HAP-1 (cell line): ENCODE measurements around the gene TKTL1.
"Not testable (repeated sequence)": the region's sequence is repeated elsewhere in the genome, so short reads cannot be mapped to it uniquely, and the experiment has no call there.

Experiments used
- DNase-seq, 2 experiments: peaks; one replicate each; pipeline ENCODE4 v3.0.0-alpha.2; 2016 to 2020; ENCODE audit warnings: low spot score in 2 of 2
- H3K27me3 ChIP-seq: fragments of 250-450 bp; sonication (Bioruptor Pico); 2 replicates; pipeline ENCODE4 v1.5.1; 2020; ENCODE audit warnings: low read depth, mild to moderate bottlenecking, moderate library complexity
- H3K36me3 ChIP-seq: fragments of 250-450 bp; sonication (Bioruptor Pico); replicated peaks from 2 replicates; pipeline ENCODE4 v1.5.1; 2020; ENCODE audit warnings: mild to moderate bottlenecking
- H3K4me1 ChIP-seq: fragments of 250-450 bp; sonication (Bioruptor Pico); 2 replicates; pipeline ENCODE4 v1.5.1; 2020; ENCODE audit warnings: mild to moderate bottlenecking
- H3K4me3 ChIP-seq: fragments of 250-450 bp; sonication (Bioruptor Pico); 2 replicates; pipeline ENCODE4 v1.5.1; 2020; ENCODE audit warnings: mild to moderate bottlenecking, moderate library complexity
- H3K9me3 ChIP-seq: fragments of 250-450 bp; sonication (Bioruptor Pico); 2 replicates; pipeline ENCODE4 v1.5.1; 2020; ENCODE audit warnings: mild to moderate bottlenecking, moderate library complexity
- in situ Hi-C: fragments of 300-500 bp; cut with MboI; formaldehyde crosslinking; loops from 3 replicates; pipeline ENCODE4 v1.14.3; 2020; ENCODE audit warnings: low sequenced_read_pairs, inconsistent platforms, mixed read lengths

Gene TKTL1, protein sequence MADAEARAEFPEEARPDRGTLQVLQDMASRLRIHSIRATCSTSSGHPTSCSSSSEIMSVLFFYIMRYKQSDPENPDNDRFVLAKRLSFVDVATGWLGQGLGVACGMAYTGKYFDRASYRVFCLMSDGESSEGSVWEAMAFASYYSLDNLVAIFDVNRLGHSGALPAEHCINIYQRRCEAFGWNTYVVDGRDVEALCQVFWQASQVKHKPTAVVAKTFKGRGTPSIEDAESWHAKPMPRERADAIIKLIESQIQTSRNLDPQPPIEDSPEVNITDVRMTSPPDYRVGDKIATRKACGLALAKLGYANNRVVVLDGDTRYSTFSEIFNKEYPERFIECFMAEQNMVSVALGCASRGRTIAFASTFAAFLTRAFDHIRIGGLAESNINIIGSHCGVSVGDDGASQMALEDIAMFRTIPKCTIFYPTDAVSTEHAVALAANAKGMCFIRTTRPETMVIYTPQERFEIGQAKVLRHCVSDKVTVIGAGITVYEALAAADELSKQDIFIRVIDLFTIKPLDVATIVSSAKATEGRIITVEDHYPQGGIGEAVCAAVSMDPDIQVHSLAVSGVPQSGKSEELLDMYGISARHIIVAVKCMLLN

DNA sequence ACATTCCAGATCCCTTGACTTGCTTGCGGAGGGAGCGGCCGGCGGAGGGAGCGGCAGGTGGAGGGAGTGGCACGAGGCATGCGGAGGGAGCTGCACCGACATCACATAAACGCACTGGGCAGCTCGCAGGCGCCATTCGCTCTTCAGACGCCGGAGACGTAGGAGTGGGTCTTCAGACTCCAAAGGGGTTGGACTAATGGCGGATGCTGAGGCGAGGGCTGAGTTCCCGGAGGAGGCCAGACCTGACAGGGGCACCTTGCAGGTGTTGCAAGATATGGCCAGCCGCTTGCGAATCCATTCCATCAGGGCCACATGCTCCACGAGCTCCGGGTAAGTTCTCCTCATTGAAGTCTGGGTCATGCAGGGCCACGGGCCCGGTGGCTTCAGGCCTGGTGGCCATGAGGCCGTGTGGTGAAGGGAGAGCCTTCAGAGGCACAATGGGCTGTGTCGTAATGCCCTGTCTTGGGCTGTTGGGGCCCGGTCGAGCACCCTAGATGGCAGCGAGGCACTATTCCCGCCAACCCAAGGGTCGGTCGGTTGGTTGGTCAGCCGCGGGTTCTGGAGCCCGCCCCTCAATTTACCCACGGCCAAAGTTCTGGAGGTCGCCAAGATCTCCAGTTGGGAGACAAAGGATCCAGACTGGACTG, at the start of gene TKTL1:
TKTL1 (plus strand) TSS at position 132 of the 647 bp plus-strand sequence; CDS start at position 197, 65 bp downstream.
- H3K4me1 ChIP-seq, result no peaks in the 10 kb centered on the region
- in situ Hi-C loops, result no loop called here
- H3K9me3 ChIP-seq, result no peaks in the 10 kb centered on the region
- H3K4me3 ChIP-seq, result no peak within 1 kb of the TSS
- no peaks in the 10 kb centered on the region for H3K27me3 ChIP-seq
- DNase-seq, result no peak
- H3K36me3 ChIP-seq, result no peaks in the 10 kb centered on the region

DNA sequence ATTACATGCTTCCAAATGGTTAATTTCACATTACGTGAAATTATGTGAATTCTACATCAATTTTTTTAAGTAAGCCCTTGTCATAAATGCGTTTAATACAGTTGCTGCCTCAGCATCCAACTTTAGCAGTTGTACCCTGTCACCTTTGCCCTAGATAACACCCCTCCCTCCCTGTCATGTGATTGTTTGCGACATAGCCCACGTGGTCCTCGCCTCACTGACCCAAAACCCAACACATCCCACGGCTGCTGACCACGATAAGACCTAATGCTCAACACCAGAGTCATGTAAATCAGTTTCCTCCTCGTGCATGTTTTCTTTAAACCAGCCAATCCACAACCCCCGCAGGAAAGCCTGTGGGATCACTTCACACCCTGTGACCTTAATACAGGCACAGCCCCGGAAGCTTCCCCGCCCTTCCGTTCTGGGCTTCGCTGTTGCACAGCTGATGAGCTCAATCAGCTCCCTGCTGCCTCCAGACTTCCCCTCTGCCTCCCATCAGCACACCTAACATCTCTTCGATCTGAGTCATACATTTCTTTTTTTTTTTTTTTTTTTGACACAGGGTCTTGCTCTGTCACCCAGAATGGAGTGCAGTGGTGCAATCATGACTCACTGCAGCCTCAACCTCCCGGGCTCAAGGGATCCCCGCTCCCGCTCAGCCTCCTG, 48.1 kb upstream of the TKTL1 start:
- H3K9me3 ChIP-seq, H3K4me3 ChIP-seq, DNase-seq, H3K36me3 ChIP-seq, H3K27me3 ChIP-seq, H3K4me1 ChIP-seq, in situ Hi-C loops: not testable (repeated sequence)

DNA sequence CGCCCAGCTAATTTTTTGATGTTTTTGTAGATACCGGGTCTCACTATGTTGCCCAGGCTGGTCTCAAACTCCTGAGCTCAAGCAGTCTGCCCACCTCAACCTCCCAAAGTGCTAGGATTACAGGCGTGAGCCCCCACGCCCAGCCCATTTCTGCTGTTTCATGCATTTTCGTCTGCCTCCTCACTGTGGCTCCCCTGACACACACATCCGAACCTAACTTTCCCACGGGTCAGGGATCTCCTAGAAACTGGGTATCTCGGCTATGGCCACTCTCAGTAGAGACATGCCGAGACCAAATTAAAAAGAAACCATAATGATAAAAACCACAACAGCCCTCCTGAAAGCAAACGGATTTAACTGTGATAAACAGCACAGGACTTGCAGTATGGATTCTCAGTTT, 47.5 kb upstream of the TKTL1 start:
- H3K4me3 ChIP-seq, H3K36me3 ChIP-seq, DNase-seq, in situ Hi-C loops, H3K9me3 ChIP-seq, H3K27me3 ChIP-seq, H3K4me1 ChIP-seq: not testable (repeated sequence)

DNA sequence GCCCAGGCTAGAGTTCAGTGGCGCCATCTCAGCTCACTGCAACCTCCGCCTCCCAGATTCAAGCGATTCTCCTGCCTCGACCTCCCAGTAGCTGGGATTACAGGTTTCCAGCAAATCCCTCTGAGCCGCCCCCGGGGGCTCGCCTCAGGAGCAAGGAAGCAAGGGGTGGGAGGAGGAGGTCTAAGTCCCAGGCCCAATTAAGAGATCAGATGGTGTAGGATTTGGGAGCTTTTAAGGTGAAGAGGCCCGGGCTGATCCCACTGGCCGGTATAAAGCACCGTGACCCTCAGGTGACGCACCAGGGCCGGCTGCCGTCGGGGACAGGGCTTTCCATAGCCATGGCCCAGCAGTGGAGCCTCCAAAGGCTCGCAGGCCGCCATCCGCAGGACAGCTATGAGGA, 38.3 kb upstream of the TKTL1 start, which contains the start of gene OPN1MW3:
OPN1MW3 (plus strand) TSS at position 301 of the 400 bp plus-strand sequence; CDS start at position 339, 38 bp downstream.
- H3K9me3 ChIP-seq, DNase-seq, H3K4me3 ChIP-seq, H3K4me1 ChIP-seq, H3K27me3 ChIP-seq, H3K36me3 ChIP-seq, in situ Hi-C loops: not testable (repeated sequence)

DNA sequence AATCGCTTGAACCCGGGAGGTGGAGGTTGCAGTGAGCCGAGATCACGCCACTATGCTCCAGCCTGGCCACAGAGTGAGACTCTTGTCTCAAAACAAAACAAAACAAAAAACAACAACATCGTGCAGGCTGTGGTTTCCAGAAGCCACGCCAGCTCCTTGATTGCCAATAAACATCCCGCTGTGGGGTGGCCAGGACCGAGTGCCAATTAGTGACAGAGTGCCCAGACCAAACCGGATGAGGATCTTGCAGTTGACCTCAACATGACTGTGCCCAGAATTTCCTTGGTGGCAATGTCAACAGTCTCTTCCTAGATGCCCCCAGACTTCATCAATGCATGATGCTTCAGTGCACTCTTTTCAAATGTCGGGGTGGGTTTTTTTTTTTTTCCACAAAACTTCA, 36.9 kb upstream of the TKTL1 start:
- DNase-seq, H3K4me3 ChIP-seq, H3K9me3 ChIP-seq, H3K4me1 ChIP-seq, H3K36me3 ChIP-seq, in situ Hi-C loops, H3K27me3 ChIP-seq: not testable (repeated sequence)

DNA sequence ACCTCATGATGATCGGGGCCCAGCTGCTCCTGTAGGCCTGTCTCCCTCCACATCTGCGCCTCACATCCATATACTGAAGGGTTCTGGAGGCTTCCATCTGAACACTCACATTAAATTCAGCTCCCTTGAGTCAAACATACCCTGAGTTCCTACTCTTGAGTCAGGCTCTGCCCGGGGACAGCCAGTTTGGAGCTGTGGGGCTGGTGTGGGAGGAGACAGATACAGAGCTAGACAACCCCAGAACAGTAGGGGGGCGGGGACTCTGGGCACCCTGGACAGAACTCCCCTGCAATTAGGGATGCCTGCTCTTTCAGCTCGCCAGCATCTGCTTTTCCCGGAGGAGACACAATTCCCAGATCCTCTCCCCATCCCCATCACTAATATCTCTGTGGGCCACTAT, 32.5 kb upstream of the TKTL1 start:
- H3K36me3 ChIP-seq, H3K4me3 ChIP-seq, H3K9me3 ChIP-seq, in situ Hi-C loops, H3K27me3 ChIP-seq, DNase-seq, H3K4me1 ChIP-seq: not testable (repeated sequence)

DNA sequence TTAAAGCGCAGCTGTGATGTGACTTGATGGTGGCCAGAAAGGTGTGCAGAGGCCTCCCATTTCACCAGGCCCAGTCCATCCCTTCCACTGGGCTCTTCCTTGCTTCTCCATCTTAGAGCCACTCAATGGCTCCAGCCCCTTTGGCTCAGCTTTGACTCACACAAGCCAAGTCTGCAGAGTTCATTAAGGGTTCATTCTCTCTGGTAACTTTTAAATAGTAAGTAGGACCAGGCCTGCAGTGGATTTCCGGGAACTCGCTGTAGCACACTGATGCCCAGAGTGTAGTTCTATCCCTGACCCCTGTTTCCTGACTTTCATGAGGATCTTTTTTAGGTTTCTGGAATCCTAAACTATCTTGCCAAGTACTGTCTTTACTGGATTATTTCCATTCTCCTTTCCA, 26.4 kb upstream of the TKTL1 start:
- DNase-seq, in situ Hi-C loops, H3K4me1 ChIP-seq, H3K27me3 ChIP-seq, H3K4me3 ChIP-seq, H3K36me3 ChIP-seq, H3K9me3 ChIP-seq: not testable (repeated sequence)

DNA sequence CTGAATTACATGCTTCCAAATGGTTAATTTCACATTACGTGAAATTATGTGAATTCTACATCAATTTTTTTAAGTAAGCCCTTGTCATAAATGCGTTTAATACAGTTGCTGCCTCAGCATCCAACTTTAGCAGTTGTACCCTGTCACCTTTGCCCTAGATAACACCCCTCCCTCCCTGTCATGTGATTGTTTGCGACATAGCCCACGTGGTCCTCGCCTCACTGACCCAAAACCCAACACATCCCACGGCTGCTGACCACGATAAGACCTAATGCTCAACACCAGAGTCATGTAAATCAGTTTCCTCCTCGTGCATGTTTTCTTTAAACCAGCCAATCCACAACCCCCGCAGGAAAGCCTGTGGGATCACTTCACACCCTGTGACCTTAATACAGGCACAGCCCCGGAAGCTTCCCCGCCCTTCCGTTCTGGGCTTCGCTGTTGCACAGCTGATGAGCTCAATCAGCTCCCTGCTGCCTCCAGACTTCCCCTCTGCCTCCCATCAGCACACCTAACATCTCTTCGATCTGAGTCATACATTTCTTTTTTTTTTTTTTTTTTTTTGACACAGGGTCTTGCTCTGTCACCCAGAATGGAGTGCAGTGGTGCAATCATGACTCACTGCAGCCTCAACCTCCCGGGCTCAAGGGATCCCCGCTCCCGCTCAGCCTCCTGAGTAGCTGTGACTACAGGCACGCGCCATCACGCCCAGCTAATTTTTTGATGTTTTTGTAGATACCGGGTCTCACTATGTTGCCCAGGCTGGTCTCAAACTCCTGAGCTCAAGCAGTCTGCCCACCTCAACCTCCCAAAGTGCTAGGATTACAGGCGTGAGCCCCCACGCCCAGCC, 10.9 kb upstream of the TKTL1 start:
- H3K4me3 ChIP-seq, in situ Hi-C loops, H3K4me1 ChIP-seq, H3K36me3 ChIP-seq, DNase-seq, H3K27me3 ChIP-seq, H3K9me3 ChIP-seq: not testable (repeated sequence)

DNA sequence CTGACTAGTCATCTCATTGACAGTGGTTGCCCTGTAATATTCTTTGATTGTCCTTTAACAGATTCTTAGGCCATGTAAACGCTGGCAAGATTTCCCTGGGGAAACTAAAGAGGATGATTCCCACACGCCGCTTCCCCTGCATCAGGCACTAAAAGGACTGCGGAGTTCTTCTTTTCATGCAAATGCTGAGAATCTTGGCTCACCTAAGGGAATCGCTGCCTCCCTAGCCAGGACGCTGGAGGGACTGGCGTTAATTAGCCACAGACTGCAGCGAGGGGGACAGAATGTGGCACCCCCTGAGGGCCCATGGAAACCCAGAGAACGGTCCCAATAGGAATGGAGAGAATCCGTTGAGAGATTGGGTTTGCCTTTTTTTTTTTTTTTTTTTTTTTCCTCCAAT, 9.2 kb upstream of the TKTL1 start:
- H3K36me3 ChIP-seq, H3K4me3 ChIP-seq, DNase-seq, H3K4me1 ChIP-seq, H3K9me3 ChIP-seq, H3K27me3 ChIP-seq, in situ Hi-C loops: not testable (repeated sequence)

DNA sequence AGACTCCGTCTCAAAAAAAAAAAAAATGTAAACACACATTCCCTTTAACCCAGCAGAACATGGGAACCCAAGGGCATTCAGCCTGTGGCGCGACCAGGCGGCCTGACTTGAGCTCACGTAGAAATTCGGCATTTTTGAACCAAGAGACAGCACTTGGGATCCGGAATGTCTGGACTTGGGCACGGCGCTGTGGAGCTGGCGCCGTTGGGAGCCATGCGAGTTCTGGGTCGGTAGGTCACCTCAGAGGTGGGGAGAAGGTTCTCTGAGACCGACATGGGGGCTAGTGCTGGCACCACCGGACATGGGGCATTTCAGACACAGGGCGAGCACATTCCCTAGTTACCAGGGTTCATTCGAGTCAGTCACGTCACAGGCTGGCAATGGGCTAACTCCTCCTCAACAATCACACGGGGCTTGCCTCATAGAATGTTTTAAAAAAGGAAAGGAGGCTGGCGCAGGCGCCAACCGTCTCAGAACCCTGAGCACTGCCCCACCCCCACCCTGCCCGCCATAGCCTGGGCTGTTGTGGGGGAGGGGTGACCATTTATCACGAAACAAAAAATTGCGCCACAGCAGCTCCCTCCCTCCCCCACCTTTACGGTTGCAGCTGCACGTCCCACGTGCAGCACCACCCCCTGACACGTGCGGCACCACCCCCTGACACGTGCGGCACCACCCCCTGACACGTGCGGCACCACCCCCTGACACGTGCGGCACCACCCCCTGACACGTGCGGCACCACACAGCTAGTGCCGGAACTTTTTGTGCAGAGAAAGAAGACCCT, 612 bp upstream of the TKTL1 start, which contains the start of gene TEX28:
TEX28 (minus strand) TSS at position 334 of the 784 bp plus-strand sequence. CDS start 3,007 bp downstream, outside the sequence.
- Histone ChIP-seq H3K36me3 (no peaks in the 10 kb centered on the region), H3K27me3 (no peaks in the 10 kb centered on the region), H3K4me1 (no peaks in the 10 kb centered on the region), H3K4me3 (no peak within 1 kb of the TSS), H3K9me3 (no peaks in the 10 kb centered on the region)
- in situ Hi-C loops, result no loop called here
- no peak for DNase-seq

DNA sequence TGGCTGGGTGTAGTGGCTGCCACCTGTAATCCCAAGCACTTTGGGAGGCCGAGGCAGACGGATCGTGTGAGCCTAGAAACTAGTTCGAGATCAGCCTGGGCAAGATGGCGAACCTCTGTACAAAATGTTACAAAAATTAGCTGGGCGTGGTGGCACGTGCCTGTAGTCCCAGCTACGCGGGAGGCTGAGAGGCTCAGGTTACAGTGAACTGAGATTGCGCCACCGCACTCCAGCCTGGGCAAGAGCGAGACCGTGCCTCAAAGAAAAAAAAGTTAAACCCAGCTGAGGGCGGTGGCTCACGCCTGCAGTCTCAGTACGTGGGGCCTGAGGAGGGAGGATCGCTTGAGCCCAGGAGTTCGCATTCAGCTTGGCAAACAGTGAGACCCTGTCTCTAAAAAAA, 1.1 kb downstream of the TKTL1 start:
- Histone ChIP-seq H3K4me1 (no peaks in the 10 kb centered on the region), H3K9me3 (no peaks in the 10 kb centered on the region), H3K4me3 (no peak overlapping the region), H3K27me3 (no peaks in the 10 kb centered on the region), H3K36me3 (no peaks in the 10 kb centered on the region)
- in situ Hi-C loops, result no loop called here
- DNase-seq, result no peak

DNA sequence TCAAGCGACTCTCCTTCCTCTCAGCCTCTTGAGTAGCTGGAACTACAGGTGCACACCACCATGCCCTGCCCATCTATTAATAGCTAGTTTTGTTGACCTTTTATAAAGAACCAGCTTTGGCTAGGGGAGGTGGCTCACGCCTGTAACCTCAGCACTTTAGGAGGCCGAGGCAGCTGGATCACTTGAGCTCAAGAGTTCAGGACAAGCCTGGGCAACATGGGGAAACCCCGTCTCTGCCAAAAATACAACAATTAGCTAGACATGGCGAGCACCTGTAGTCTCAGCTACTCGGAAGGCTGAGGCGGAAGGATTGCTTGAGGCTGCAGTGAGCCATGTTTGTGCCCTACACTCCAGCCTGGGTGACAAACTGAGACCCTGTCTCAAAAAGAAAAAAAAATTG, 2.7 kb downstream of the TKTL1 start:
- H3K27me3 ChIP-seq, result no peaks in the 10 kb centered on the region
- H3K4me1 ChIP-seq, result no peaks in the 10 kb centered on the region
- no peak for DNase-seq
- in situ Hi-C loops, result no loop called here
- no peaks in the 10 kb centered on the region for H3K9me3 ChIP-seq
- no peak overlapping the region for H3K4me3 ChIP-seq
- no peaks in the 10 kb centered on the region for H3K36me3 ChIP-seq
